Kidney epithelial cell (primary cell): ENCODE data around the gene ABCC5. TPM values are rescaled to one million over a fixed set of nuclear protein-coding genes. Genes with fewer than 3 reads are reported as not detected.
"Not testable (repeated sequence)": the region's sequence is repeated elsewhere in the genome, so short reads cannot be mapped to it uniquely, and the experiment has no call there.

Experiments used
- DNase-seq: peaks from one replicate; pipeline ENCODE4 v3.0.0-alpha.2; 2010; ENCODE audit warnings: low read depth
- H3K27me3 ChIP-seq: 2 replicates; pipeline ENCODE4 v1.6.0; 2011; ENCODE audit warnings: low read length; ENCODE audit not compliant: control insufficient read depth, insufficient read depth
- H3K36me3 ChIP-seq: 2 replicates; pipeline ENCODE4 v1.5.1; 2011; ENCODE audit warnings: low read length; ENCODE audit not compliant: control insufficient read depth, insufficient read depth
- H3K4me3 ChIP-seq: 2 replicates; pipeline ENCODE4 v1.5.1; 2011; ENCODE audit warnings: low read depth, mild to moderate bottlenecking, control low read depth, low read length
- total RNA-seq: library from RNA; depleted of rRNA; stranded (reverse); fragments of >200 nt; gene quantifications from 2 replicates; pipeline ENCODE4 v1.2.3, GENCODE V29; 2015
- TF ChIP-seq, protein P1 (sequence below): IDR thresholded peaks from 2 replicates; pipeline ENCODE4 v1.5.1; 2011; ENCODE audit warnings: mild to moderate bottlenecking, moderate library complexity, low read length, control low read depth, inconsistent platforms; ENCODE audit not compliant: insufficient read depth, poor library complexity, severe bottlenecking

ABCC5 gene
- total RNA-seq, 1 donor from 2014 or later, result 9.1 TPM

DNA sequence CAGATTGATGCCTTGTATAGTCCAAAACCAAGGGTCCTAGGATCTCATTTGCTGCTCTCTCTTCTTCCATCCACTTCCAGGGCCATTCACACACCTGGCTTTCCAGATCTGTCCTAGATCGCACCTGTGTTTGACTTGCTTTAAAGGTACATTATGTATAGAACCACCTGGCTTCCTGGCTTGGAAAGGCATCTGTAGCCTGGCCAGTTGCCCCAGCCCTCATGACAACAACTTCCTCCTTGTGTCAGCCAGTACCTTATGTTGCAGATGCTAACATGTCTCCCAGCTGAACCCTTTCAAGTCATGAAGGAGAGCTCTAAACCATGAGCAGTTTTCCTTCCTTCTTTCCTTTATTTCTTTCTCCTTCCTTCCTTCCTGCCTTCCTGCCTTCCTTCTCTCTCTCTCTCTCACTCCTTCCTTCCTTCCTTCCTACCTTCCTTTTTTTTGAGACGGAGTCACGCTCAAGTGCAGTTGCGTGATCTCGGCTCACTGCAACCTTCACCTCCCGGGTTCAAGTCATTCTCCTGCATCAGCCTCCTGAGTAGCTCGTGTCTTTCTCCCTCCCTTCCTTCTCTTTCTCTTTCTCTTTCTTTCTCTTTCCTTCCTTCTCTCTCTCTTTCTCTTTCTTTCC is 32.6 kb upstream of the ABCC5 start:
- no peak overlapping the region for H3K4me3 ChIP-seq
- TF ChIP-seq, protein P1, sequence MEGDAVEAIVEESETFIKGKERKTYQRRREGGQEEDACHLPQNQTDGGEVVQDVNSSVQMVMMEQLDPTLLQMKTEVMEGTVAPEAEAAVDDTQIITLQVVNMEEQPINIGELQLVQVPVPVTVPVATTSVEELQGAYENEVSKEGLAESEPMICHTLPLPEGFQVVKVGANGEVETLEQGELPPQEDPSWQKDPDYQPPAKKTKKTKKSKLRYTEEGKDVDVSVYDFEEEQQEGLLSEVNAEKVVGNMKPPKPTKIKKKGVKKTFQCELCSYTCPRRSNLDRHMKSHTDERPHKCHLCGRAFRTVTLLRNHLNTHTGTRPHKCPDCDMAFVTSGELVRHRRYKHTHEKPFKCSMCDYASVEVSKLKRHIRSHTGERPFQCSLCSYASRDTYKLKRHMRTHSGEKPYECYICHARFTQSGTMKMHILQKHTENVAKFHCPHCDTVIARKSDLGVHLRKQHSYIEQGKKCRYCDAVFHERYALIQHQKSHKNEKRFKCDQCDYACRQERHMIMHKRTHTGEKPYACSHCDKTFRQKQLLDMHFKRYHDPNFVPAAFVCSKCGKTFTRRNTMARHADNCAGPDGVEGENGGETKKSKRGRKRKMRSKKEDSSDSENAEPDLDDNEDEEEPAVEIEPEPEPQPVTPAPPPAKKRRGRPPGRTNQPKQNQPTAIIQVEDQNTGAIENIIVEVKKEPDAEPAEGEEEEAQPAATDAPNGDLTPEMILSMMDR, result no peak
- peaks cover 7% of the 10 kb centered on the region for H3K27me3 ChIP-seq
- no peak for DNase-seq
- H3K36me3 ChIP-seq, result no peaks in the 10 kb centered on the region

DNA sequence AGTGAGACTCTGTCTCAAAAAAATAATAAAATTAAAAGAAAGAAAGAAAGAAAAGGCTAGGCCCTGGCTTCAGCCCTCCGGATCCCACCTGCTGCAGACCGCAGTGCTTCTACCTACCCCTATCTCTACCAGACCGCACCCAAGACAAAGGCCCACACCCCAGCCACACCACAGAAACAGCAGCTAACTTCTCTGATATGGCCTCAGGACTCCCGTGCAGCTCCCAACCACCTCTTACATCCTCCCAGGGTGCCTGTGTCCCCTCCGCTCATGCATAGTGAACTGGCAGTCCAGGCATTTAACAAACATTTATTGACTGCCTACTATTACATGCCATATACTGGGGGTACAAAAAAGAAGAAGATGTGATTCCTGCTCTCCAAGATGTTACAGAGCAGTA is 28.3 kb upstream of the ABCC5 start:
- TF ChIP-seq, protein P1, result no peak

DNA sequence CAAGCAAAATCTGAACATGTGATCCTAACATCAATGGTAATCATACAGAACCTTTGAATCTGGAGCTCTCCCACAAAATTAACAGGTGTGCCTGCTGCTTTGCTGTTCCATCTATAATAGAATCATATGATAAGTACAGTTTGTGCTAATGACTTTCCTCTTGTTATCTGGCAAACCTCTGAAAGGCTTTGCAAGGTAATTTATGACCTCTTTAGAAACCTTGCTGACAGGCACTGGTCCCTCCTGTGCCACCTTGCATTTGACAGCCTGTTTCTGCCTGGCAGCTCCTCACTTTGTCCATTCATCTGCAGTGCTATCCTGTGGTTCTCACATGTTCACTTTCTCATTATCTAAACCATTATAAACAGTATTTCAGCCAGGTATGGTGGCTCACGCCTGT is 24.9 kb upstream of the ABCC5 start:
- TF ChIP-seq, protein P1, result no peak
- H3K36me3 ChIP-seq, result no peaks in the 10 kb centered on the region
- no peaks in the 10 kb centered on the region for H3K27me3 ChIP-seq
- no peak for DNase-seq
- no peak overlapping the region for H3K4me3 ChIP-seq

More for the DNA sequence above, 28.3 kb upstream of the ABCC5 start:
- peaks cover 2% of the 10 kb centered on the region for H3K27me3 ChIP-seq
- no peak for DNase-seq
- H3K36me3 ChIP-seq, result no peaks in the 10 kb centered on the region
- no peak overlapping the region for H3K4me3 ChIP-seq

DNA sequence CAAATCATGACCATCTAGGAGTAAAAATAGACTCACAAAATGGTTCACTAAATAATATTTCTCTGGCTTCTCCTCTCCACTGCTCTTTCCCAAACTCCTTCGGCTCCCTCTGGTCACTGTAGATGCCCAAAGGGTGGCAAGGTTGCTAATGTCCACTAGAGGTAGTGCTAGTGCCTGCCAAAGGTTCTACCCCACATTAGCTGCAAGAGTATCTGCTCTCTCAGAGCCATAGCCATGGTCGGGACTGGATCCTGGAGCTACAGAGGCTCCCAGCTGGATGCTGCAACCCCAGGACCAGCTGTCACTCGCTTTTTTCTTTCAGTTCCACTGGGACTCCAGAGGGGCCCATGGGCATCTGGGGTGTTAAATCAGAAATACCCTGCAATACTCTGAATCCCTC is 22.3 kb upstream of the ABCC5 start:
- DNase-seq, result no peak

DNA sequence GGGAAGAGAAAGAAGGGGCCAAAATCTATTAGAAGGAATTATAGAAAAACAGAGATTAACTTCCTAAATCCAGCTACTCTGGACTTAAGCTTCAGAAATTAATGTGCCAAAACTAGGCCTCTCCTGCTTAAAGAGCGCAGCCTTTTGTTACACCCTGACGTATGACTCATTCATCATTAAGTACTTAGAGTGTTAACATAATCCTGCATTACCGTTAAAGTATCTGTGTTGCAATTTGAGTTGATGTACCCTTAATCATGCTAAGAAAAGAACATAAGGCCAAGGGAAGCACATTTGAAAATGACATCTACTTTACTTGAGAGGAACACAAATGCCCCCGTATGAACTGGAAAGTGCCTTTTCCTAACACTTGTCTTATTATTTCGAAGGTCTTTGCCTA is 21.7 kb upstream of the ABCC5 start:
- no peaks in the 10 kb centered on the region for H3K36me3 ChIP-seq
- TF ChIP-seq, protein P1, result no peak
- no peak for DNase-seq
- H3K4me3 ChIP-seq, result no peak overlapping the region
- H3K27me3 ChIP-seq, result no peaks in the 10 kb centered on the region

More for the DNA sequence above, 22.3 kb upstream of the ABCC5 start:
- TF ChIP-seq, protein P1, result peak; percentile 44
- no peaks in the 10 kb centered on the region for H3K27me3 ChIP-seq
- no peaks in the 10 kb centered on the region for H3K36me3 ChIP-seq
- no peak overlapping the region for H3K4me3 ChIP-seq

DNA sequence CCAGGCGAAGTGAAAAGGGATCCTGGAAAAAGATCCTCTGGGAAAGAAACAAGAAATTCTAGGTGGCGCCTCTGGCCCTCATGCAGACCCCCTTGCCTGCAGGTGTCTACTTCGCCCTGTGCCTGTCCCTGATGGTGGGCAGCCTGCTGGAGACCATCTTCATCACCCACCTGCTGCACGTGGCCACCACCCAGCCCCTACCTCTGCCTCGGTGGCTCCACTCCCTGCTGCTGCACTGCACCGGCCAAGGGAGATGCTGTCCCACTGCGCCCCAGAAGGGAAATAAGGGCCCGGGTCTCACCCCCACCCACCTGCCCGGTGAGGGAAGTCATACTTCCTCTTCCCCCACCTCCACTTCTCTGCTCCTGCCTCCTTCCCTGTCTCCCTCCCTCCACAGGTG is 20.6 kb upstream of the ABCC5 start:
- not testable (repeated sequence) for H3K36me3 ChIP-seq, H3K4me3 ChIP-seq, DNase-seq, H3K27me3 ChIP-seq
